ENCODE measurements around the gene MRAS.
"Not testable (repeated sequence)": the region's sequence is repeated elsewhere in the genome, so short reads cannot be mapped to it uniquely, and the experiment has no call there.

MRAS gene

GRCh38 chr3:138371070-138371965, 22.9 kb downstream of the MRAS start:
- DNase-seq (ENCODE audit: low read depth), result no peak
- no peak for TF ChIP-seq CTCF (IDR thresholded peaks at IDR 0.05; ENCODE audit: insufficient read depth, low read depth, low read length, missing control alignments)
- no peak overlapping the region for H3K4me3 ChIP-seq (ENCODE audit: low read length)

GRCh38 chr3:138373087-138373735, 24.8 kb downstream of the MRAS start:
- no peak for TF ChIP-seq CTCF (IDR thresholded peaks at IDR 0.05; ENCODE audit: insufficient read depth, low read depth, low read length, missing control alignments)
- no peak overlapping the region for H3K4me3 ChIP-seq (ENCODE audit: low read length)
- DNase-seq (ENCODE audit: low read depth), result no peak

- no peak for DNase-seq (ENCODE audit: low read depth)
- no peak overlapping the region for H3K4me3 ChIP-seq (ENCODE audit: low read length)
- no peak for TF ChIP-seq CTCF (IDR thresholded peaks at IDR 0.05; ENCODE audit: insufficient read depth, low read depth, low read length, missing control alignments)
Measured at GRCh38 chr3:138373736-138374094, 25.3 kb downstream of the MRAS start.

- H3K4me3 ChIP-seq (ENCODE audit: low read length), result no peak overlapping the region
- DNase-seq (ENCODE audit: low read depth), result no peak
- TF ChIP-seq CTCF (IDR thresholded peaks at IDR 0.05; ENCODE audit: insufficient read depth, low read depth, low read length, missing control alignments), result no peak
Measured at GRCh38 chr3:138374573-138375134, 26.3 kb downstream of the MRAS start.

GRCh38 chr3:138375447-138375846, 27.1 kb downstream of the MRAS start:
- no peak for TF ChIP-seq CTCF (IDR thresholded peaks at IDR 0.05; ENCODE audit: insufficient read depth, low read depth, low read length, missing control alignments)
- no peak overlapping the region for H3K4me3 ChIP-seq (ENCODE audit: low read length)
- DNase-seq (ENCODE audit: low read depth), result no peak

GRCh38 chr3:138376663-138377062, 28.3 kb downstream of the MRAS start:
- no peak for DNase-seq (ENCODE audit: low read depth)

GRCh38 chr3:138377212-138377611, 28.8 kb downstream of the MRAS start:
- not testable (repeated sequence) for H3K4me3 ChIP-seq (ENCODE audit: low read length); DNase-seq (ENCODE audit: low read depth)

More at GRCh38 chr3:138376663-138377062, 28.3 kb downstream of the MRAS start:
- no peak overlapping the region for H3K4me3 ChIP-seq (ENCODE audit: low read length)
- no peak for TF ChIP-seq CTCF (IDR thresholded peaks at IDR 0.05; ENCODE audit: insufficient read depth, low read depth, low read length, missing control alignments)

All from epithelial cell of esophagus (primary cell).